T-helper 2 cell treated with Interferon-gamma antibody and Interleukin-4, amounts not matched to agents 5 μg/mL and 100 μg/mL, for 36 hours (primary cell): Measurements from ENCODE around the gene PCDHA10.
A peak's percentile ranks its signal among the peaks of the same experiment; 100 is the strongest.
"Not testable (repeated sequence)": the region's sequence is repeated elsewhere in the genome, so short reads cannot be mapped to it uniquely, and the experiment has no call there.

Source experiments
- DNase-seq: peaks from one replicate; pipeline ENCODE4 v3.0.0; 2021; ENCODE audit warnings: low spot score
- H3K27ac Mint-ChIP-seq: one replicate; pipeline ENCODE4 v1.8.0; 2021; ENCODE audit warnings: mild to moderate bottlenecking, mixed read lengths
- H3K27me3 Mint-ChIP-seq: one replicate; pipeline ENCODE4 v1.8.0; 2021; ENCODE audit warnings: low read depth, mixed read lengths
- H3K36me3 Mint-ChIP-seq: one replicate; pipeline ENCODE4 v1.8.0; 2021; ENCODE audit warnings: low read depth, mixed read lengths
- H3K4me1 Mint-ChIP-seq: one replicate; pipeline ENCODE4 v1.8.0; 2021; ENCODE audit warnings: low read depth, mixed read lengths
- H3K4me3 Mint-ChIP-seq: one replicate; pipeline ENCODE4 v1.8.0; 2022; ENCODE audit warnings: mild to moderate bottlenecking, moderate library complexity, mixed read lengths
- H3K9me3 Mint-ChIP-seq: one replicate; pipeline ENCODE4 v1.8.0; 2021; ENCODE audit warnings: mixed read lengths

The PCDHA10 gene

DNA sequence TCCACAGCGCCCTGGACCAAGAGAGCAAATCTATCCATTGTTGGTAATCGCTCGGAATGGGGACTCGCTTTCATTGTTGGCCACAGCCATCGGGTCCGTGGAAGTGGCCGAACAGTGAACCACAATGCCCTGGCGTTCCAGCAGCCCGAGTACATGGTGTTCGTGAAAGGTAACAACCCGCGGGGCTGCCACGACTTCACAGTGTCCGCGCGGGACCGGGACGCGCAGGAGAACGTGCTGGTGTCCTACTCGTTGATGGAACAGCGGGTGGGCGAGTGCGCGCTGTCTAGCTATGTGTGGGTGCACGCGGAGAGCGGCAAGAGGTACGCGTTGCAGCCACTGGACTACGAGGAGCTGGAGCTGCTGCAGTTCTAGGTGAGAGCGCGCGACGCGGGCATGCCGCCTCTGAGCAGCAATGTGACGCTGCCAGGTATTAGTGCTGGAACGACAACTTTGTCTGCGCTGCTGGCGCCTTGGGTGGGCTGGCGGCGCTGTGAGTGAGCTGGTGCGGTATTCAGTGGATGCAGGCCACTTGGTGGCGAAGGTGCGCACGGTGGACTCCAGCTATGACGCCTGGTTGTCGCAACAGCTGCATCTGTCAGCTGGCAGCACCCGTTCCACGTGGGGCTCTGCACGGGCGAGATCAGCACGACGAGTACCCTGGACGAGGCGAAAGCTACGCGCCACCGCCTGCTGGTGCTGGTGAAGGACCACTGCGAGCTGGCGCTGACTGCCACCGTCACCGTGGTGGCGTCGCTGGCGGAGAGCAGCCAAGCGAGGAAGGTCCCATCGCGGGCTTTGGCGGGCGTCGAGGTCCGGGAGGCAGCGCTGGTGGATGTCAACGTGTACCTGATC lies 7.0 kb downstream of the PCDHA10 start:
- Mint-ChIP-seq H3K27ac (no peak overlapping the region), H3K4me3 (no peak overlapping the region), H3K36me3 (peaks cover 2% of the 10 kb centered on the region), H3K27me3 (no peaks in the 10 kb centered on the region), H3K9me3 (peaks cover 24% of the 10 kb centered on the region), H3K4me1 (no peaks in the 10 kb centered on the region)
- DNase-seq: no peak

DNA sequence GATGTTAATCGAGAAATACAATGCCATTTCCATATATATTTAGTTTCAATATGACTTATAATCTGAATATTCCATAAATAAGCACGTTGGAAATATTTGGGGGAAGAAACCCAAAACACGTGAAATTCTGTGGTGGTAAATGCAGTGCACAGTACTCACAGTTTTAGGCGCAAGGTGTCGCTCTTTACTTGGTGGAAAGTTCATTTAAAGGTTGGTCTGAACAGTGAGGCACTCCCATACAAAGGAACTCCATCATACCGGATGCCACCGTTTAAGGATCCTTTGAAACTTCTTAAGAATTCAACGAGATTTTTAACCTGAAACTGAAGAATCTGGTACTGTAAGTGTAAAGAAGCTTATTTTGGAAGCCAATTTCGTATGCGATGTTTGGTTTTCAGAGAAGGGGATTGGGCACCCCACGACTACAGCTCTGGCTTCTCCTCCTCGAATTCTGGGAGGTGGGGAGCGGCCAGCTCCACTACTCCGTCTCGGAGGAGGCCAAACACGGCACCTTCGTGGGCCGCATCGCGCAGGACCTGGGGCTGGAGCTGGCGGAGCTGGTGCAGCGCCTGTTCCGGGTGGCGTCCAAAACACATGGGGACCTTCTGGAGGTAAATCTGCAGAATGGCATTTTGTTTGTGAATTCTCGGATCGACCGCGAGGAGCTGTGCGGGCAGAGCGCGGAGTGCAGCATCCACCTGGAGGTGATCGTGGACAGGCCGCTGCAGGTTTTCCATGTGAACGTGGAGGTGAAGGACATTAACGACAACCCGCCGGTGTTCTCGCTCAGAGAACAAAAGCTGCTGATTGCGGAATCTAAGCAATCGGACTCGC lies 13.2 kb downstream of the PCDHA10 start, which contains the start of gene PCDHA11:
TSS of gene PCDHA11 (plus strand) at position 237 of the 834 bp plus-strand sequence. CDS start at position 384, 147 bp downstream.
- H3K4me1 Mint-ChIP-seq: no peaks in the 10 kb centered on the region
- H3K27me3 Mint-ChIP-seq: no peaks in the 10 kb centered on the region
- peaks cover 19% of the 10 kb centered on the region for H3K9me3 Mint-ChIP-seq
- H3K27ac Mint-ChIP-seq: no peak within 1 kb of the TSS
- no peak for DNase-seq
- H3K36me3 Mint-ChIP-seq: no peaks in the 10 kb centered on the region
- no peak within 1 kb of the TSS for H3K4me3 Mint-ChIP-seq

DNA sequence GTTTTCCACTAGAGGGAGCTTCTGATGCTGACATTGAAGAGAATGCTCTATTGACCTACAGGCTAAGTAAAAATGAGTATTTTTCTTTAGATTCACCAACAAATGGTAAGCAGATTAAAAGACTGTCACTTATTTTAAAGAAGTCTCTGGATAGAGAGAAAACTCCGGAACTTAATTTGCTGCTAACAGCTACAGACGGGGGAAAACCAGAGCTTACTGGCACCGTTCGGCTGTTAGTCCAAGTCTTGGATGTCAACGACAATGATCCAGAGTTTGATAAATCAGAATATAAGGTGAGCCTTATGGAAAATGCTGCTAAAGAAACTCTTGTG lies 13.8 kb downstream of the PCDHA10 start:
- Mint-ChIP-seq H3K36me3 (no peaks in the 10 kb centered on the region), H3K4me1 (no peaks in the 10 kb centered on the region), H3K27me3 (no peaks in the 10 kb centered on the region), H3K4me3 (no peak overlapping the region), H3K27ac (no peak overlapping the region), H3K9me3 (peaks cover 21% of the 10 kb centered on the region)
- no peak for DNase-seq

DNA sequence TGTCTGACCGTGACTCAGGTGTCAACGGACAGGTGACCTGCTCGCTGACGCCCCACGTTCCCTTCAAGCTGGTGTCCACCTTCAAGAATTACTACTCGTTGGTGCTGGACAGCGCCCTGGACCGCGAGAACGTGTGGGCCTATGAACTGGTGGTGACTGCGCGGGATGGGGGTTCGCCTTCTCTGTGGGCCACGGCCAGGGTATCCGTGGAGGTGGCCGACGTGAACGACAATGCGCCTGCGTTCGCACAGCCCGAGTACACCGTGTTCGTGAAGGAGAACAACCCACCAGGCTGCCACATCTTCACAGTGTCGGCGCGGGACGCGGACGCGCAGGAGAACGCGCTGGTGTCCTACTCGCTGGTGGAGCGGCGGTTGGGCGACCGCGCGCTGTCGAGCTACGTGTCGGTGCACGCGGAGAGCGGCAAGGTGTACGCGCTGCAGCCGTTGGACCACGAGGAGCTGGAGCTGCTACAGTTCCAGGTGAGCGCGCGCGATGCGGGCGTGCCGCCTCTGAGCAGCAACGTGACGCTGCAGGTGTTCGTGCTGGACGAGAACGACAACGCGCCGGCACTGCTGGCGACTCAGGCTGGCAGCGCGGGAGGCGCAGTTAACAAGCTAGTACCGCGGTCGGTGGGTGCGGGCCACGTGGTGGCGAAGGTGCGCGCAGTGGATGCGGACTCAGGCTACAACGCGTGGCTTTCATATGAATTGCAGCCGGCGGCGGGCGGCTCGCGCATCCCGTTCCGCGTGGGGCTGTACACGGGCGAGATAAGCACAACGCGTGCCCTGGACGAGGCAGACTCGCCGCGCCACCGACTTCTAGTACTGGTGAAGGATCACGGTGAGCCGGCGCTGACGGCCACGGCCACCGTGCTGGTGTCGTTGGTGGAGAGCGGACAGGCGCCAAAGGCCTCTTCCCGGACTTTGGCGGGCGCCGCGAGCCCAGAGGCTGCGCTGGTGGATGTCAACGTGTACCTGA lies 14.8 kb downstream of the PCDHA10 start:
- Mint-ChIP-seq H3K27me3 (no peaks in the 10 kb centered on the region), H3K4me1 (no peaks in the 10 kb centered on the region), H3K9me3 (peaks cover 20% of the 10 kb centered on the region), H3K27ac (no peak overlapping the region), H3K36me3 (no peaks in the 10 kb centered on the region), H3K4me3 (no peak overlapping the region)
- no peak for DNase-seq

DNA sequence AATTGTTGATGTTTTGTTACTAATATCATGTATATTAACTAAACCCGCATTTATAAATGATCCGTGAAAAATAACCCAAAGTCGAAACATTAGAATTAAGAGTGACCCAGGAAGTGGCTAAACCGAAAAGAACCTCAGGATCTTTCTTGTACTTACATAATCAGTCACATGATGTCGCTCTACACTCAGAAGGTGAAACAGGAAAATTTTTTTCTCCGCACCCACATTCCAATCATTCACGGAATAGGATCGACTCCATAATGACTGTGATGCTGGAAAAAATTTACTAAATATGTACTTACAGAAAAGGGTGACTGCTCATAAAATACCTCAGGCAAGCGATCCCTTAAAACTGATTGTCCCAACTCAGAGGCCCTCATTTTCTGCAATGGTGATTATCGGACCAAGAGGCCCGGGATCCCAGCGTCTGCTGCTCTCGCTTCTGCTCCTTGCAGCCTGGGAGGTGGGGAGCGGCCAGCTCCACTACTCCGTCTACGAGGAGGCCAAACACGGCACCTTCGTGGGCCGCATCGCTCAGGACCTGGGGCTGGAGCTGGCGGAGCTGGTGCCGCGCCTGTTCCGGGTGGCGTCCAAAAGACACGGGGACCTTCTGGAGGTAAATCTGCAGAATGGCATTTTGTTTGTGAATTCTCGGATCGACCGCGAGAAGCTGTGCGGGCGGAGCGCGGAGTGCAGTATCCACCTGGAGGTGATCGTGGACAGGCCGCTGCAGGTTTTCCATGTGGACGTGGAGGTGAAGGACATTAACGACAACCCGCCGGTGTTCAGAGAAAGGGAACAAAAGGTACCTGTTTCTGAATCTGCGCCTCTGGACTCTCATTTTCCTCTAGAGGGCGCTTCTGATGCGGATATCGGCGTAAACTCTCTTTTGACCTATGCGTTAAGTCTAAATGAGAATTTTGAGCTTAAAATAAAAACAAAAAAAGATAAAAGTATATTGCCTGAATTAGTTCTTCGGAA lies 19.7 kb downstream of the PCDHA10 start, which contains the start of gene PCDHA12:
TSS of gene PCDHA12 (plus strand) at position 224 of the 981 bp plus-strand sequence. CDS start at position 389, 165 bp downstream.
- Mint-ChIP-seq H3K27me3 (no peaks in the 10 kb centered on the region), H3K4me1 (no peaks in the 10 kb centered on the region), H3K27ac (no peak within 1 kb of the TSS), H3K4me3 (no peak within 1 kb of the TSS), H3K36me3 (no peaks in the 10 kb centered on the region), H3K9me3 (peaks cover 25% of the 10 kb centered on the region)
- no peak for DNase-seq

DNA sequence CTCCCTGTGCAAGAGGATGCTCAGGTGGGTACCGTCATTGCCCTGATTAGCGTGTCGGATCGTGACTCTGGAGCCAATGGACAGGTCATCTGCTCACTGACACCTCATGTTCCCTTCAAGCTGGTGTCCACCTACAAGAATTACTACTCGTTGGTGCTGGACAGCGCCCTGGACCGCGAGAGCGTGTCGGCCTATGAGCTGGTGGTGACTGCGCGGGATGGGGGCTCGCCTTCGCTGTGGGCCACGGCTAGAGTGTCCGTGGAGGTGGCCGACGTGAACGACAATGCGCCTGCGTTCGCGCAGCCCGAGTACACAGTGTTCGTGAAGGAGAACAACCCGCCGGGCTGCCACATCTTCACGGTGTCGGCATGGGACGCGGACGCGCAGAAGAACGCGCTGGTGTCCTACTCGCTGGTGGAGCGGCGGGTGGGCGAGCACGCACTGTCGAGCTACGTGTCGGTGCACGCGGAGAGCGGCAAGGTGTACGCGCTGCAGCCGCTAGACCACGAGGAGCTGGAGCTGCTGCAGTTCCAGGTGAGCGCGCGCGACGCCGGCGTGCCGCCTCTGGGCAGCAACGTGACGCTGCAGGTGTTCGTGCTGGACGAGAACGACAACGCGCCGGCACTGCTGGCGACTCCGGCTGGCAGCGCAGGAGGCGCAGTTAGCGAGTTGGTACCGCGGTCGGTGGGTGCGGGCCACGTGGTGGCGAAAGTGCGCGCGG lies 21.0 kb downstream of the PCDHA10 start:
- H3K9me3 Mint-ChIP-seq: peaks cover 36% of the 10 kb centered on the region
- H3K27ac Mint-ChIP-seq, H3K27me3 Mint-ChIP-seq, H3K4me1 Mint-ChIP-seq, H3K4me3 Mint-ChIP-seq, H3K36me3 Mint-ChIP-seq, DNase-seq: not testable (repeated sequence)

DNA sequence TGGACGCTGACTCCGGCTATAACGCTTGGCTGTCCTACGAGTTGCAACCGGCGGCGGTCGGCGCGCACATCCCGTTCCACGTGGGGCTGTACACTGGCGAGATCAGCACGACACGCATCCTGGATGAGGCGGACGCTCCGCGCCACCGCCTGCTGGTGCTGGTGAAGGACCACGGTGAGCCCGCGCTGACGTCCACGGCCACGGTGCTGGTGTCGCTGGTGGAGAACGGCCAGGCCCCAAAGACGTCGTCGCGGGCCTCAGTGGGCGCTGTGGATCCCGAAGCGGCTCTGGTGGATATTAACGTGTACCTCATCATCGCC lies 21.5 kb downstream of the PCDHA10 start:
- H3K4me3 Mint-ChIP-seq: no peak overlapping the region
- no peaks in the 10 kb centered on the region for H3K4me1 Mint-ChIP-seq
- no peak for DNase-seq
- H3K9me3 Mint-ChIP-seq: peaks cover 36% of the 10 kb centered on the region
- no peaks in the 10 kb centered on the region for H3K36me3 Mint-ChIP-seq
- no peak overlapping the region for H3K27ac Mint-ChIP-seq
- H3K27me3 Mint-ChIP-seq: no peaks in the 10 kb centered on the region

DNA sequence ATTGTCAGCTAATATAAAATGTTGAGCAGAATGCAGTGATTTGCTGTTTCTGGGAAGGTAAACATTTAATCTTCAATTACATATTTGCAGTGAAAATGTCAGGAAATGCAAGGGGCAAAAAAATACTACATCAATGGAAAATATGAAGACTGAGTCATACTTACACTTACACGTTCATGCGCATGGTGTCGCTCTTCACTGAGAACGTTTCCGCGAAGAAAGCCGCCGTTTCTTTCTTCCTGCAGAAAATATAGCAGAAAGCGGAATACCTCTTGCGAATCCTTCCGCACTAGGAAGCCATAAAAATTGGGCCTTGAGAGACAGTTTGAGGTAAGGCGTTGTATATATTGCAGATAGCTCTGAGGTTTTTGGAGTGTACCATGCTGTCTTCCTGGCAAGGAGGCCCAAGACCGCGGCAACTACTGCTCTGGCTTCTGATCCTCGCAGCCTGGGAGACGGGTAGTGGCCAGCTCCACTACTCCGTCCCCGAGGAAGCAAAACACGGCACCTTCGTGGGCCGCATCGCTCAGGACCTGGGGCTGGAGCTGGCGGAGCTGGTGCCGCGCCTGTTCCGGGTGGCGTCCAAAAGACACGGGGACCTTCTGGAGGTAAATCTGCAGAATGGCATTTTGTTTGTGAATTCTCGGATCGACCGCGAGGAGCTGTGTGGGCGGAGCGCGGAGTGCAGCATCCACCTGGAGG lies 26.3 kb downstream of the PCDHA10 start, which contains the start of gene PCDHA13:
TSS of gene PCDHA13 (plus strand) at position 236 of the 702 bp plus-strand sequence. CDS start at position 381, 145 bp downstream.
- peaks cover 1% of the 10 kb centered on the region for H3K36me3 Mint-ChIP-seq
- no peaks in the 10 kb centered on the region for H3K27me3 Mint-ChIP-seq
- no peak within 1 kb of the TSS for H3K4me3 Mint-ChIP-seq
- peaks cover 36% of the 10 kb centered on the region for H3K9me3 Mint-ChIP-seq
- H3K4me1 Mint-ChIP-seq: no peaks in the 10 kb centered on the region
- H3K27ac Mint-ChIP-seq: peak within 1 kb of the TSS; percentile 53
- no peak for DNase-seq

DNA sequence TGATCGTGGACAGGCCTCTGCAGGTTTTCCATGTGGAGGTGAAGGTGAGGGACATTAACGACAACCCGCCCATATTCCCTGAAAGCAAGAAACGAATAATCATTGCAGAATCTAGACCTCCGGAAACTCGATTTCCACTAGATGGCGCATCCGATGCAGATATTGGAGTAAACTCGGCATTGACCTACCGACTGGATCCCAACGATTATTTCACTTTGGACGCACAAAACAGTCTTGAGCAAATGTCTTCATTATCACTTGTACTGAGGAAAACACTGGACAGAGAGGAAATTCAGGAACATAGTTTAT lies 26.8 kb downstream of the PCDHA10 start:
- no peak overlapping the region for H3K4me3 Mint-ChIP-seq
- no peak for DNase-seq

DNA sequence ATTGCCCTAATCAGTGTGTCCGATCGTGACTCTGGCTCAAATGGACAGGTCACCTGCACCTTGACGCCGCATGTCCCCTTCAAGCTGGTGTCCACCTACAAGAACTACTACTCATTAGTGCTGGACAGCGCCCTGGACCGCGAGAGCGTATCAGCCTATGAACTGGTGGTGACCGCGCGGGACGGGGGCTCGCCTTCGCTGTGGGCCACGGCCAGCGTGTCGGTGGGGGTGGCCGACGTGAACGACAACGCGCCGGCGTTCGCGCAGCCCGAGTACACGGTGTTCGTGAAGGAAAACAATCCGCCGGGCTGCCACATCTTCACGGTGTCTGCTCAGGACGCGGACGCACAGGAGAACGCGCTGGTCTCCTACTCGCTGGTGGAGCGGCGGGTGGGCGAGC lies 27.7 kb downstream of the PCDHA10 start:
- no peak for DNase-seq
- Mint-ChIP-seq H3K36me3 (peaks cover 1% of the 10 kb centered on the region), H3K4me1 (no peaks in the 10 kb centered on the region), H3K27ac (no peak overlapping the region), H3K4me3 (no peak overlapping the region), H3K27me3 (no peaks in the 10 kb centered on the region), H3K9me3 (peaks cover 45% of the 10 kb centered on the region)

More for the DNA sequence above, 26.8 kb downstream of the PCDHA10 start:
- Mint-ChIP-seq H3K9me3 (peaks cover 39% of the 10 kb centered on the region), H3K27ac (peak overlapping the region; percentile 53), H3K36me3 (peaks cover 1% of the 10 kb centered on the region), H3K27me3 (no peaks in the 10 kb centered on the region), H3K4me1 (no peaks in the 10 kb centered on the region)

DNA sequence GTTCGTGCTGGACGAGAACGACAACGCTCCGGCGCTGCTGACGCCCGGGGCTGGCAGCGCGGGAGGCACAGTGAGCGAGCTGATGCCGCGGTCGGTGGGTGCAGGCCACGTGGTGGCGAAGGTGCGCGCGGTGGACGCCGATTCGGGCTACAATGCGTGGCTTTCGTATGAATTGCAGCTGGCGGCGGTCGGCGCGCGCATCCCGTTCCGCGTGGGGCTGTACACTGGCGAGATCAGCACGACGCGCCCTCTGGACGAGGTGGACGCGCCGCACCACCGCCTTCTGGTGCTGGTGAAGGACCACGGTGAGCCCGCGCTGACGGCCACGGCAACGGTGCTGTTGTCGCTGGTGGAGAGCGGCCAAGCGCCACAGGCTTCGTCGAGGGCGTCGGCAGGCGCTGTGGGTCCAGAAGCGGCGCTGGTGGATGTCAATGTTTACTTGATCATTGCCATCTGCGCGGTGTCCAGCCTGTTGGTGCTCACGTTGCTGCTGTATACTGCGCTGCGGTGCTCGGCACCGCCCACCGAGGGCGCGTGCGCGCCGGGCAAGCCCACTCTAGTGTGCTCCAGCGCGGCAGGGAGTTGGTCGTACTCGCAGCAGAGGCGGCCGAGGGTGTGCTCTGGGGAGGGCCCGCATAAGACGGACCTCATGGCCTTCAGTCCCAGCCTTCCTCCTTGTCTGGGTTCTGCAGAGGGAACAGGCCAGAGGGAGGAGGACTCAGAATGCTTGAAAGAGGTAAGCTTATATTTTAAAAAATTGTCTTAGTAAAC lies 28.4 kb downstream of the PCDHA10 start:
- no peak overlapping the region for H3K4me3 Mint-ChIP-seq
- no peaks in the 10 kb centered on the region for H3K4me1 Mint-ChIP-seq
- no peak overlapping the region for H3K27ac Mint-ChIP-seq
- peaks cover 40% of the 10 kb centered on the region for H3K9me3 Mint-ChIP-seq
- DNase-seq: no peak
- H3K36me3 Mint-ChIP-seq: peaks cover 1% of the 10 kb centered on the region
- no peaks in the 10 kb centered on the region for H3K27me3 Mint-ChIP-seq
